Measurements from ENCODE around the gene CDH3. TPM values are rescaled to one million over a fixed set of nuclear protein-coding genes. Genes with fewer than 3 reads are reported as not detected.

Gene CDH3
- total RNA-seq, 1 donor from 2014 or later: 3.6 TPM

DNA sequence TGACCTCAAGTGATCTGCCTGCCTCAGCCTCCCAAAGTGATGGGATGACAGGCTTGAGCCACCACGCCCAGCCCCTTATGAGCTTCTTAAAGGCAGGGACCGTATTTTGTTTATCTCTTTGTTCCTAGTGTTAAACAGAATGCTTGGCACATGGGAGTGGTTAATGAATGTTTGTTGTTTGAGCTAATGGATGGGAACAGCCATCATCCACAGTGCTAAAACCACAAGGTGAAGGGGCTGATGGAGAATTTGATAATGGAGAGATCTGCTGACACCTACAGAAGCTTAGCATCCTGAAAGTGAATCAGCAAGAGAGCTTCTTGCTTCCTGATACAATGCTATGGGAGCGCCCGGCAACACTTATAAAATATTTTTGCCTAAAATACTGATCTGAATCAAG, 83.4 kb downstream of the CDH3 start:
- H3K27ac Mint-ChIP-seq (ENCODE audit: unreplicated experiment): no peak overlapping the region
- no peaks in the 10 kb centered on the region for H3K36me3 Mint-ChIP-seq (ENCODE audit: unreplicated experiment)
- no peaks in the 10 kb centered on the region for H3K9me3 Mint-ChIP-seq (ENCODE audit: unreplicated experiment)
- TF ChIP-seq, protein P1, sequence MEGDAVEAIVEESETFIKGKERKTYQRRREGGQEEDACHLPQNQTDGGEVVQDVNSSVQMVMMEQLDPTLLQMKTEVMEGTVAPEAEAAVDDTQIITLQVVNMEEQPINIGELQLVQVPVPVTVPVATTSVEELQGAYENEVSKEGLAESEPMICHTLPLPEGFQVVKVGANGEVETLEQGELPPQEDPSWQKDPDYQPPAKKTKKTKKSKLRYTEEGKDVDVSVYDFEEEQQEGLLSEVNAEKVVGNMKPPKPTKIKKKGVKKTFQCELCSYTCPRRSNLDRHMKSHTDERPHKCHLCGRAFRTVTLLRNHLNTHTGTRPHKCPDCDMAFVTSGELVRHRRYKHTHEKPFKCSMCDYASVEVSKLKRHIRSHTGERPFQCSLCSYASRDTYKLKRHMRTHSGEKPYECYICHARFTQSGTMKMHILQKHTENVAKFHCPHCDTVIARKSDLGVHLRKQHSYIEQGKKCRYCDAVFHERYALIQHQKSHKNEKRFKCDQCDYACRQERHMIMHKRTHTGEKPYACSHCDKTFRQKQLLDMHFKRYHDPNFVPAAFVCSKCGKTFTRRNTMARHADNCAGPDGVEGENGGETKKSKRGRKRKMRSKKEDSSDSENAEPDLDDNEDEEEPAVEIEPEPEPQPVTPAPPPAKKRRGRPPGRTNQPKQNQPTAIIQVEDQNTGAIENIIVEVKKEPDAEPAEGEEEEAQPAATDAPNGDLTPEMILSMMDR (IDR thresholded peaks at IDR 0.05): no peak
- H3K4me1 Mint-ChIP-seq (ENCODE audit: unreplicated experiment): peaks cover 10% of the 10 kb centered on the region
- H3K27me3 Mint-ChIP-seq (ENCODE audit: unreplicated experiment): no peaks in the 10 kb centered on the region
- no peak overlapping the region for H3K4me3 Mint-ChIP-seq (ENCODE audit: unreplicated experiment)
- no peak for DNase-seq (ENCODE audit: extremely low spot score, unreplicated experiment)

DNA sequence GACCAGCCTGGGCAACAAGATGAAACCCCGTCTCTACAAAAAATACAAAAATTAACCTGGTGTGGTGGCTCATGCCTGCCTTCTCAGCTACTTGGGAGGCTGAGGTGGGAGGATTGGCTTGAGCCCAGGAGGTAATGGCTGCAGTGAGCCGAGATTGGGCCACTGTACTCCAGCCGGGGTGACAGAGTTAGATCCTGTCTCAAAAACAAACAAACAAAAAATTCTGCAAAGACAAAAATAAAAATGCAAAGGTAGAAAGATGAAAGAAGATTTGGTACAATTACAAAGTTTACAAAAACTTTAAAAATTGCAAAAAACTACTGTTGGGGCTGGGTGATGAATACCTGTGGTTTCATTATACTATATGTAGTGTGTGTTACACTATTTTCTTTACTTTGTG, 86.5 kb downstream of the CDH3 start:
- no peak for DNase-seq (ENCODE audit: extremely low spot score, unreplicated experiment)
- Mint-ChIP-seq H3K4me1 (ENCODE audit: unreplicated experiment) (peaks cover 20% of the 10 kb centered on the region), H3K9me3 (ENCODE audit: unreplicated experiment) (no peaks in the 10 kb centered on the region), H3K27ac (ENCODE audit: unreplicated experiment) (no peak overlapping the region), H3K27me3 (ENCODE audit: unreplicated experiment) (peaks cover 11% of the 10 kb centered on the region), H3K4me3 (ENCODE audit: unreplicated experiment) (no peak overlapping the region), H3K36me3 (ENCODE audit: unreplicated experiment) (no peaks in the 10 kb centered on the region)
- TF ChIP-seq, protein P1 (IDR thresholded peaks at IDR 0.05): no peak

DNA sequence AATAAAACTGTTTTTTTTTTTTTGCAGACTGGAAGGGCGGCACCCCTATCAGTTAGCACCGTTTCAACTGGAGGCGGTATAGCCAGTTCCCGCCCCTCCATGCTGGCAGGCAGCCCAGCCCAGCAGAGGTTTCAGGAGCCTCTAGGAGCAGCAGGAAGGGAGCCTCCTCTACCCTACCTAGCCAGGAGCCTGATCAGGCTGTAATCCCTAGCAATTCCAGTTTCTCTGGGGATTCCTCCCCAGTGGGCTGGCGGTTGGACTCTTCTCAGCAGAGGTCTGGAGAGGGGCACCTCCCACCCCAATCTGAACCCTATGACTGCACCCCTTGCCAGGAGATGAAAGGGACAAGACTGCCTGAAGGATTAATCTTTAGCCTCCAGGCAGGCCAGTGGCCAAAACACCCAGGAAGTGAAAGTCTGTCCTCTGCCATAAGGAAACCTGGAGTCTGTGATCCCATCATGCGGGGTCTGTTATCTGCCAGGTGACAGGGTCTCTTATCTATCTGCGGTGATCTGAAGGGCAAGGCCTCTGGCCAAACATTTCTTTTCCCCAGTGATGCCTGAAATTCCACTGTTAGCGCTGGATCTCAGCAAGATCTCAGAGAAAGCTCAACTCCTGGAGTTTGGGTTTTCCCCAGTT, 87.1 kb downstream of the CDH3 start:
- Mint-ChIP-seq H3K27me3 (ENCODE audit: unreplicated experiment) (peaks cover 14% of the 10 kb centered on the region), H3K4me3 (ENCODE audit: unreplicated experiment) (no peak overlapping the region), H3K9me3 (ENCODE audit: unreplicated experiment) (no peaks in the 10 kb centered on the region), H3K36me3 (ENCODE audit: unreplicated experiment) (no peaks in the 10 kb centered on the region), H3K27ac (ENCODE audit: unreplicated experiment) (no peak overlapping the region), H3K4me1 (ENCODE audit: unreplicated experiment) (peaks cover 22% of the 10 kb centered on the region)
- TF ChIP-seq, protein P1 (IDR thresholded peaks at IDR 0.05): no peak
- no peak for DNase-seq (ENCODE audit: extremely low spot score, unreplicated experiment)

DNA sequence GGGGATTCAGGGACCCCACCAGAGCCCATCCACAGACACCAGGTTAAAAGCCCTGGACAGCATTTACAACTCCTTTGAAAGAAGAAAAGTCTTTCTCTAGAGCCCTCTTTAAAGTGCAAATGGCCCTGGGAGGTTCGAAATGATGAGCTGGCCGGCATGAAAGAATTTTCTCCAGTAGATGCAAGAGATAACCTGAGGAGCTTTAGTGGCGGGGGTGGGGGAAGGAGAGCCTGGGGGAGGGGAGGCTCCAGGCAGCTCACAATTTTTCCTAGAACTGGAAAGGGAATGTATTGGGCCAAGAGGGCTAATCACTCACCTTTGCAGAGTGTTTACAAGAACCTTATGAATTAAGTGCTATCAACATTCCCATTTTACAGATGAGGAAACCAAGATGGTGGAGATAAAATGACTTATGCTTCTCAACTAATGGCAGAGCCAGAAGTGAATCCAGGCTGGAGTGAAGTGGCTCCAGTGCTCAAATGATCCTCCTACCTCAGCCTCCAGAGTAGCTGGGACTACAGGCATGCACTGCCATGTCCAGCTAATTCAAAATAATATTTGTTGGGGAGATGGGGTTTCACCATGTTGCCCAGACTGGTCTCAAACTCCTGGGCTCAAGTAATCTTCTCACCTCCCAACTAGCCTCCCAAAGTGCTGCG, 87.8 kb downstream of the CDH3 start:
- no peak overlapping the region for H3K4me3 Mint-ChIP-seq (ENCODE audit: unreplicated experiment)
- peaks cover 25% of the 10 kb centered on the region for H3K4me1 Mint-ChIP-seq (ENCODE audit: unreplicated experiment)
- H3K27ac Mint-ChIP-seq (ENCODE audit: unreplicated experiment): no peak overlapping the region
- H3K9me3 Mint-ChIP-seq (ENCODE audit: unreplicated experiment): no peaks in the 10 kb centered on the region
- TF ChIP-seq, protein P1 (IDR thresholded peaks at IDR 0.05): no peak
- peaks cover 17% of the 10 kb centered on the region for H3K27me3 Mint-ChIP-seq (ENCODE audit: unreplicated experiment)
- H3K36me3 Mint-ChIP-seq (ENCODE audit: unreplicated experiment): no peaks in the 10 kb centered on the region
- no peak for DNase-seq (ENCODE audit: extremely low spot score, unreplicated experiment)

DNA sequence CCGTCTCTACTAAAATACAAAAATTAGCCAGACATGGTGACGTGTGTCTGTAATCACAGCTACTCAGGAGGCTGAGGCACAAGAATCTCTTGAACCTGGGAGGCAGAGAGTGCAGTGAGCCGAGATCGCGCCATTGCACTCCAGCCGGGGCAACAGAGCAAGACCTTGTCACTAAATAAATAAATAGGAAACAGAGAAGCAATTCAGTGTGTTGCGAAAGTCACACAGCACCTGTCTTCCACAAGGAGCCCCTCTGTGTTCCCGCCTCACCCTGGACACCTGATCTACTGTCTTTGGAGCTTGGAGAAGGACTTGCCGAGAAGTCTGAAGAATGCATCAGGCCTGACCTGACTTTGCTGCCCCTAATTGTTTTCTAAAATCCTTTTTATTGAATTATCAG, 88.5 kb downstream of the CDH3 start:
- TF ChIP-seq, protein P1 (IDR thresholded peaks at IDR 0.05): no peak
- H3K36me3 Mint-ChIP-seq (ENCODE audit: unreplicated experiment): no peaks in the 10 kb centered on the region
- no peak overlapping the region for H3K27ac Mint-ChIP-seq (ENCODE audit: unreplicated experiment)
- H3K4me1 Mint-ChIP-seq (ENCODE audit: unreplicated experiment): peaks cover 25% of the 10 kb centered on the region
- H3K9me3 Mint-ChIP-seq (ENCODE audit: unreplicated experiment): no peaks in the 10 kb centered on the region
- no peak for DNase-seq (ENCODE audit: extremely low spot score, unreplicated experiment)
- H3K4me3 Mint-ChIP-seq (ENCODE audit: unreplicated experiment): no peak overlapping the region
- peaks cover 19% of the 10 kb centered on the region for H3K27me3 Mint-ChIP-seq (ENCODE audit: unreplicated experiment)
